Fibroblast of upper back skin (primary cell): ENCODE data around the gene SPATA12.
A peak's percentile ranks its signal among the peaks of the same experiment; 100 is the strongest.
"Not testable (repeated sequence)": the region's sequence is repeated elsewhere in the genome, so short reads cannot be mapped to it uniquely, and the experiment has no call there.

Experiments used
- DNase-seq: peaks from one replicate; pipeline ENCODE4 v3.0.0-alpha.2; 2013

Gene SPATA12

GRCh38 chr3:57053122-57053521 is 7.3 kb upstream of the SPATA12 start:
- no peak for DNase-seq

GRCh38 chr3:57057351-57057750 is 3.1 kb upstream of the SPATA12 start:
- no peak for DNase-seq

GRCh38 chr3:57059411-57059810 is 1.1 kb upstream of the SPATA12 start:
- DNase-seq: no peak

- DNase-seq: no peak
Observed at GRCh38 chr3:57061556-57061955, 1.1 kb downstream of the SPATA12 start.

GRCh38 chr3:57062101-57062631 is 1.7 kb downstream of the SPATA12 start:
- no peak for DNase-seq

GRCh38 chr3:57063032-57063431 is 2.6 kb downstream of the SPATA12 start:
- DNase-seq: no peak

GRCh38 chr3:57064001-57064400 is 3.5 kb downstream of the SPATA12 start:
- no peak for DNase-seq

- no peak for DNase-seq
Observed at GRCh38 chr3:57064572-57064971, 4.1 kb downstream of the SPATA12 start.

GRCh38 chr3:57065588-57065987 is 5.1 kb downstream of the SPATA12 start:
- no peak for DNase-seq

- DNase-seq: no peak
Observed at GRCh38 chr3:57066471-57066870, 6.0 kb downstream of the SPATA12 start.

GRCh38 chr3:57068437-57069089 is 8.1 kb downstream of the SPATA12 start:
- DNase-seq: peak; percentile 89

- no peak for DNase-seq
Observed at GRCh38 chr3:57069503-57069902, 9.0 kb downstream of the SPATA12 start.

- DNase-seq: no peak
Observed at GRCh38 chr3:57073628-57074027, 13.2 kb downstream of the SPATA12 start.

GRCh38 chr3:57074135-57074534 is 13.7 kb downstream of the SPATA12 start:
- no peak for DNase-seq

- no peak for DNase-seq
Observed at GRCh38 chr3:57076422-57076951, 16.0 kb downstream of the SPATA12 start.

GRCh38 chr3:57077630-57078343 is 17.3 kb downstream of the SPATA12 start:
- no peak for DNase-seq

- DNase-seq: peak; percentile 69
Observed at GRCh38 chr3:57078344-57078634, 17.8 kb downstream of the SPATA12 start.

- peak; percentile 36 for DNase-seq
Observed at GRCh38 chr3:57078635-57079473, 18.4 kb downstream of the SPATA12 start.

GRCh38 chr3:57079474-57079831 is 19.0 kb downstream of the SPATA12 start:
- DNase-seq: no peak

GRCh38 chr3:57080171-57080570 is 19.7 kb downstream of the SPATA12 start:
- no peak for DNase-seq

- DNase-seq: no peak
Observed at GRCh38 chr3:57081173-57081572, 20.7 kb downstream of the SPATA12 start.

- DNase-seq: no peak
Observed at GRCh38 chr3:57082481-57082880, 22.0 kb downstream of the SPATA12 start.

GRCh38 chr3:57083266-57083995 is 23.0 kb downstream of the SPATA12 start:
- not testable (repeated sequence) for DNase-seq
